HG03378 (cell line): Measurements from ENCODE around the gene GTF2IRD1.

Experiments used
- ATAC-seq: cut with Tn5 transposase; IDR thresholded peaks from one replicate; pipeline ENCODE4 v1.9.1; 2021; ENCODE audit warnings: mild to moderate bottlenecking, moderate library complexity; ENCODE audit not compliant: unreplicated experiment

GTF2IRD1 gene

GRCh38 chr7:74583630-74584029 lies 129.9 kb downstream of the GTF2IRD1 start:
- ATAC-seq = no peak

DNA sequence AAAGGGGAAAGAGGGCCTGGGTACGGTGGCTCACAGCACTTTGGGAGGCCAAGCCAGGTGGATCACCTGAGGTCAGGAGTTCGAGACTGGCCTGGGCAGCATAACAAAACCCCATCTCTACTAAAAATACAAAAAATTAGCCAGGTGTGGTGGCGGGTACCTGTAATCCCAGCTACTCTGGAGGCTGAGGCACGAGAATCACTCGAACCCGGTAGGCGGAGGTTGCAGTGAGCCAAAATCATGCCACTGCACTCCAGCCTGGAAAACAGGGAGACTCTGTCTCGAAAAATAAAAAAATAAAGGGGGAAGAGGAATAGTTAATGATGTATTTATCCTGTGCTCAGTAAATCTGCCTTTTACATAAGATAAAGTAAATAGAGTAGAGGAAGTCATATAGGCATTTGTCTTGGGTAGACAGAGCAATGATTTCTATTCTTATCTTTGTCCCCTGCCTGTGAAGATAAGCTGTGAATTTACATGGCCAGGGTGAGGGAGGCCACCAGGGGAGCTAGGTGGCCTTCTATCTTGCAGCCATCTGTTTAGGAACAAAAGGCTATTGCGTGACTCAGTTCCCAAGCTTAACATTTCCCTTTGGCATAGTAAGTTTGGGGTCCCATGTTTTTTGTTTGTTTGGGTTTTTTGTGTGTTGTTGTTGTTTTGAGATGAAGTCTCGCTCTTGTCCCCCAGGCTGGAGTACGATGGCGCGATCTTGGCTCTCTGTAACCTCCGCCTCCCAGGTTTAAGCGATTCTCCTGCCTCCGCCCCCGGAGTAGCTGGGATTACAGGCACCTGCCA lies 130.7 kb downstream of the GTF2IRD1 start:
- no peak for ATAC-seq

- ATAC-seq = no peak
Observed at GRCh38 chr7:74585844-74586243, 132.1 kb downstream of the GTF2IRD1 start.

GRCh38 chr7:74586258-74587175 lies 132.8 kb downstream of the GTF2IRD1 start:
- ATAC-seq = no peak

DNA sequence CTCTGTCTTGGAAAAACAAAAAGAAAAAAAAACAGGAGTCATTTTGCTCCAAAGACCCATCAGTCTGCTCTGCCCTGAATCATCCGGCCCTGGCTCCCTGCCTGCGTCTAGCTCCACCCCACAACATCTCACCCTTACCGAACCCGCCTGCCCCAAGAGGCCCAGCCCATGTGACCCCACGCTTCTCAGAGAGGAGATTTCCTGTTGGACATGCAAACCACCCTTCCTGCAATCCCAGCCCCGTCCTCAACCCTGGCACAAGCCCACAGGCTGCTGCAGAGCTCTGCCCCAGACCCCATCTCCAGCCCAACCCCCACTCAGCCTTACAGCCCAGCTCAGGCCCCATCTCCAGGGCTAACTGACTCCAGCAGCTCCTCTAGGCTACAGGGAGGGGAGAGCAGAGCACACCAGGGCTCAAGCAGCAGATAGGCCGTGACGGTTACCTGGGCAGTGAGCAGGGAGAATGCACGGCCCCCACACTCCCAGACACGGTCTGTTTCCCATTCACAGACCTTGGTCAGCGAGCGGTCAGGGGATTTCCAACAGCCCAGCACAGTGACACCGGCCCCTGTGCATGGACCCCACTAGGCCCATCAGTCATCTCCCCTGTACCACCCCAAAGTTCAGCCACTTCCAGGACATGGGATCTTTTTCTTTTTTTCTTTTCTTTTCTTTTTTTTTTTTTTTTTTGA lies 133.9 kb downstream of the GTF2IRD1 start:
- peak; percentile 61 for ATAC-seq

GRCh38 chr7:74590813-74591212 lies 137.1 kb downstream of the GTF2IRD1 start:
- ATAC-seq = no peak

GRCh38 chr7:74598558-74598957 lies 144.9 kb downstream of the GTF2IRD1 start:
- ATAC-seq = no peak

GRCh38 chr7:74599244-74599643 lies 145.5 kb downstream of the GTF2IRD1 start:
- ATAC-seq = no peak

GRCh38 chr7:74604326-74605020 lies 150.8 kb downstream of the GTF2IRD1 start:
- ATAC-seq = no peak

GRCh38 chr7:74606101-74606908 lies 152.6 kb downstream of the GTF2IRD1 start:
- no peak for ATAC-seq

GRCh38 chr7:74606909-74607510 lies 153.3 kb downstream of the GTF2IRD1 start:
- no peak for ATAC-seq

- ATAC-seq = no peak
Observed at GRCh38 chr7:74612015-74612829, 158.5 kb downstream of the GTF2IRD1 start.

- ATAC-seq = no peak
Observed at GRCh38 chr7:74615933-74616780, 162.5 kb downstream of the GTF2IRD1 start.

DNA sequence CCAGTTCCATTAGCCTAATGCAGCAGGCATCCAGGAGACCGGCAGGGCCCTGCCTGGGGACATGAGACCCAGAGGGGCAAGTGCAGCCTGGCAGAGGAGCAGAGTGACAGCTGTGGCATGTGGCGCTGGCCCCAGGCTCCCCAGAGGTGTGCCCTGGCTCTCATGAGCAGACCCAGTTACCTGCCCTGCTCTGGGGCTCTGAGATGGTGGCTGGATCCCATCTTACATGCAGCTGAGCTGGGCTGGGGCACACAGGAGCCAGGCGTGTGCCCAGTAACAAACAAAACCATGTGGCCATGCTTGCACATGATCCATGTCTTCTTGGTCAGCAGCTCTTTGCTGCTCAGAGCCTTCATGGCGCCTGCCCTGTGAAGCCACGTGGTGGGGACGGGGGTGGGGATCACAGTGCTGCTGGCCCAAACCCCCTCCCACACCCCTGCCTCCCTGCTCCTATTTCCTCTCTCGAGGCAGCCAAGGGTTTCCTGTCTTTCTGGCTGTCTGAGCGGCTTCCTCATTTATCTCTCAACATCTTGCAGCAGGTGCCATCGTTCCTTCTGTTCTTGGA lies 163.6 kb downstream of the GTF2IRD1 start:
- no peak for ATAC-seq

GRCh38 chr7:74619235-74619860 lies 165.6 kb downstream of the GTF2IRD1 start:
- no peak for ATAC-seq

DNA sequence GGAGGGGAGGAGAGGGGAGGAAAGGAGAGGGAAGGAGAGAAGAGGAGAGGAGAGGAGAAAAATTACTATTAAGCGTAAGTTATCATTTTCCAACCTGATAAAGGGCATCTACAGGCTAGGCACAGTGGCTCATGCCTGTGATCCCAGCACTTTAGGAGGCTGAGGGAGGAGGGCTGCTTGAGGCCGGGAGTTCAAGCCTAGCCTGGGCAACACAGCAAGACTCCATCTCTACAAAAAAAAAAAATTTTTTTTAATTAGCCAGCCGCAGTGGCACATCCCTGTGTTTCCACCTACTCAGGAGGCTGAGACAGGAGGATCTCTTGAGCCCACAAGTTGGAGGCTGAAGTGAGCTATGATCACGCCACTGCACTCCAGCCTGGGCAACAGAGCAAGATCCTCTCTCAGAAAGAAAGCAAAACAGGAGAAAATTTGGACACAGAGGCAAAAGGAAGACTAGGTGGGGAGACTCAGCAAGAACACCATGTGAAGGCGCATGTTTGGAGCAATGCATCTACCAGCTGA lies 168.6 kb downstream of the GTF2IRD1 start:
- no peak for ATAC-seq

GRCh38 chr7:74623135-74623534 lies 169.4 kb downstream of the GTF2IRD1 start:
- ATAC-seq = no peak
